A549 treated with dexamethasone at 1 μM for 4 hours (cell line): ENCODE results near the gene CD63. TPM values are rescaled to one million over a fixed set of nuclear protein-coding genes. Genes with fewer than 3 reads are reported as not detected.

Experiments used
- total RNA-seq: library from RNA; stranded (reverse); fragments of 200-300 nt; extraction: Qiagen RNA extraction; gene quantifications from 5 replicates; pipeline ENCODE4 v1.2.3, GENCODE V29; 2022

Gene CD63
- 655 to 723 TPM (median 684 TPM) in 5 replicates for total RNA-seq

DNA sequence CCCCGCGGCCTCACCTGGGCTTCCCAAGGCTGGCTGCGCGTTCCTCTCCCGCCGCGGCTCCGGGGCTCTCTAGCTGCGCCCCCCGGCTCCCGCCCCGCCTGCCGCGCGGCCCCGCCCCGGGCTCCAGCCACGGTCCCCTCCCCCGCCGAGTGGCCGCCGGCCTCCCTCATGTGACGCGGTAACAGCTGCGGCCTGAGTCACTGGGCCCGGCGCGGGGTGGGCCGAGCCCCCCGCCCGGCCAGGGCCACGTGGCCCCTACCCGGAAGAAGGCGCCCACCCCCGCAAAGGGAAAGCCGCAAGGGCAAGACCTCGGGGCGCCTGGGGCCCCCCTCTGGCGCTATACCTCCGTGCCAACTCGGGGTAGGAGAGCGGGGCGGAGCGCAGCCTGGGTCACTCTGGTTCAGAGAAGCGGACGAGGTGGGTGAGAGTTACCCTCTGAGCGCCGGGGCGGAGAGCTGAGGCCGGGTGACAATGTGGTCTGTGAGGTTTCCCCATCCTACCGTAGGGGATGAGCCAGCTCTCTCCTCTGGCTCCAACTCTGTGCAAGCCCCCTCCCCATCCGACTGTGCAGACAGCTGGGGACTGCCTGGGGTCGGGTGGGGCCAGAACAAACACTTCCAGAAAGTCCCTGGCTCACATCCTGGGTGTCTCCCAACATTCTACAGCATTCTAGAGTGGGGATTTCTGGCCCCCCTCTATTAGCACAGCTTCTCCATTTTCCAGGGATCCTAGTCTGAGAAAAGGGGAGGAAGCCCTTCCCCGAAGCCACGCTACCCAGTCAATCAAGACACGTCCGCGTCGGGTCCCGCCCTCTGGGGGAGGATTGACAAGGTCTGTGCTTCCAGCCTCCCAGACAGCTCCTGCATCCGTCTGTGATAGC lies at the start of gene CD63:
Gene CD63 (minus strand): TSS at position 71 of the 880 bp plus-strand sequence. CDS start 668 bp downstream, outside the sequence.

GRCh38 chr12:55742719-55743405 lies 14.1 kb upstream of the CD63 start, which contains the start of gene GDF11:
Gene GDF11 (plus strand): TSS chr12:55743122. CDS start chr12:55743317, 195 bp downstream.

DNA sequence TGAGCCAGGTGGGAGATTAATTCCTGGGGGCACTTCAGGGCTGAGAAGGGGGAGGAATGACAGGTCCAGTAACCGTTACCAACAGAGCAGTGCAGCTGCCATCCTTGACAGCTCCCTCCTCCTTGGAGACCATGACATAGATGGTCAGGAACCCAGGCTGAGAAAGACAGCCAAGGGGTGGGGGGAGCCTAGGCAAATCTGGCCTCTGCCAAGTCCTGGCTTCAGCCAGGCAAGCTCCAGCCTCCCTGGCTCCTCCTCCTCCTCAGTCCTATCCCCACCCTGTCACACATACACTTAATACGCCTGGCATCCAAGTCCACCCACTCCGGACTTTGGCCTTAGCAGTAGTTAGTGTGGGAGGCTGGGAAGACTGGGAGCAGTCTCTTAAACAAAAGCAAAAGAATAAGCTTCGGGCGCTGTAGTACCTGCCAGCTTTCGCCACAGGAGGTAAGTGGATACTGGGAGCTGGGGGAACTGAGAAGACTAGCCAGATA lies 8.7 kb downstream of the CD63 start, which contains the start of gene RDH5:
Gene RDH5 (plus strand): TSS at position 323 of the 494 bp plus-strand sequence. CDS start 792 bp downstream, outside the sequence.

GRCh38 chr12:55715833-55716581 lies 12.8 kb downstream of the CD63 start, which contains the start of gene BLOC1S1:
Gene BLOC1S1 (plus strand): TSS chr12:55716046. CDS start chr12:55716052, 6 bp downstream.

GRCh38 chr12:55707841-55708694 lies 20.7 kb downstream of the CD63 start, which contains the start of gene ITGA7:
Gene ITGA7 (minus strand): TSS chr12:55707904. CDS start chr12:55707682, 222 bp downstream.

Other genes starting within 250 kb of the CD63 start
- gene OR6C68, start 236.6 kb downstream of the CD63 start, total RNA-seq, result not detected in 5 replicates
- gene OR6C4, start 179.4 kb downstream of the CD63 start, total RNA-seq, result not detected in 5 replicates
- gene OR2AP1, start 156.5 kb downstream of the CD63 start, total RNA-seq, result not detected in 5 replicates
- gene OR10P1, start 92.1 kb downstream of the CD63 start, total RNA-seq, result not detected in 5 replicates
- gene ITGA7, start 21.1 kb downstream of the CD63 start, total RNA-seq, result 0.90 to 1.4 TPM (median 0.98 TPM) in 5 replicates
- 120 to 133 TPM (median 131 TPM) in 5 replicates for gene BLOC1S1, start 13.0 kb downstream of the CD63 start, total RNA-seq
- gene RDH5, start 8.6 kb downstream of the CD63 start, total RNA-seq, result 2.1 to 2.8 TPM (median 2.4 TPM) in 5 replicates
- 2.3 to 4.4 TPM (median 3.9 TPM) in 5 replicates for gene GDF11, start 14.1 kb upstream of the CD63 start, total RNA-seq
- gene SARNP, start 88.7 kb upstream of the CD63 start, total RNA-seq, result 84.0 to 146 TPM (median 85.8 TPM) in 5 replicates
- gene ORMDL2, start 89.0 kb upstream of the CD63 start, total RNA-seq, result 79.6 to 103 TPM (median 94.6 TPM) in 5 replicates
- gene DNAJC14, start 100.6 kb upstream of the CD63 start, total RNA-seq, result 20.7 to 28.0 TPM (median 25.9 TPM) in 5 replicates
- gene MMP19, start 113.9 kb upstream of the CD63 start, total RNA-seq, result 0.29 to 0.45 TPM (median 0.32 TPM) in 5 replicates
- gene PYM1, start 198.9 kb upstream of the CD63 start, total RNA-seq, result 38.8 to 45.9 TPM (median 41.1 TPM) in 5 replicates
- gene DGKA, start 202.2 kb upstream of the CD63 start, total RNA-seq, result 16.0 to 20.2 TPM (median 19.4 TPM) in 5 replicates
- gene PMEL, start 237.0 kb upstream of the CD63 start, total RNA-seq, result 0.53 to 1.1 TPM (median 0.67 TPM) in 5 replicates
- 47.2 to 60.1 TPM (median 52.4 TPM) in 5 replicates for gene CDK2, start 237.8 kb upstream of the CD63 start, total RNA-seq
- gene RAB5B, start 245.1 kb upstream of the CD63 start, total RNA-seq, result 28.1 to 38.0 TPM (median 35.9 TPM) in 5 replicates